ENCODE data around the gene SLC25A15. TPM values are rescaled to one million over a fixed set of nuclear protein-coding genes. Genes with fewer than 3 reads are reported as not detected.
A peak's percentile ranks its signal among the peaks of the same experiment; 100 is the strongest.

Gene SLC25A15
- total RNA-seq, 1 donor from 2014 or later, result 5.8 TPM

DNA sequence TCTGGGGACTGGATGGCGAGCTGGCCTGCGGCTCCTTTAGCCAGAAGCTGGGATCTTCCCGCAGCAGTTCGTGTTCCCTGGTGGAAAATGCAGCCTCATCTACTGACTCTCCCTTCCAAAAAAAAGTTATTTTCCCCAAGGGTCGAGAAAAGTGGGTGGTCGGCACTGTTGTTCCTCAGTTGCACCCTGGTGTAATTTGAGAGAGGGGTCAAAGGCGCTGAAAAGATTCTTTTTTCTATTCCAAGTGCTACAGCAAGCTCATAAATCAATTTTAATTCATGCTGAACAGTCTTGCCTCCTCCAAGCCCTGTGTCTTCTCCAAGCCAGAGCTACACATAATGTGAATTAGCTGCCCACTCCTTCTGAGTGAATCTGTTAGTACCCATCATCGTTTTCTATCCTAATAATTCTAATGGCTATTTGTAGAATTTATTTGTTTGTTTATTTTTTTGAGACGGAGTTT is 774 bp downstream of the SLC25A15 start:
- H3K4me3 ChIP-seq, result peak overlapping the region; percentile 69
- H3K27ac ChIP-seq, result peak overlapping the region; percentile 83
- ATAC-seq, result no peak
- TF ChIP-seq, protein P1, sequence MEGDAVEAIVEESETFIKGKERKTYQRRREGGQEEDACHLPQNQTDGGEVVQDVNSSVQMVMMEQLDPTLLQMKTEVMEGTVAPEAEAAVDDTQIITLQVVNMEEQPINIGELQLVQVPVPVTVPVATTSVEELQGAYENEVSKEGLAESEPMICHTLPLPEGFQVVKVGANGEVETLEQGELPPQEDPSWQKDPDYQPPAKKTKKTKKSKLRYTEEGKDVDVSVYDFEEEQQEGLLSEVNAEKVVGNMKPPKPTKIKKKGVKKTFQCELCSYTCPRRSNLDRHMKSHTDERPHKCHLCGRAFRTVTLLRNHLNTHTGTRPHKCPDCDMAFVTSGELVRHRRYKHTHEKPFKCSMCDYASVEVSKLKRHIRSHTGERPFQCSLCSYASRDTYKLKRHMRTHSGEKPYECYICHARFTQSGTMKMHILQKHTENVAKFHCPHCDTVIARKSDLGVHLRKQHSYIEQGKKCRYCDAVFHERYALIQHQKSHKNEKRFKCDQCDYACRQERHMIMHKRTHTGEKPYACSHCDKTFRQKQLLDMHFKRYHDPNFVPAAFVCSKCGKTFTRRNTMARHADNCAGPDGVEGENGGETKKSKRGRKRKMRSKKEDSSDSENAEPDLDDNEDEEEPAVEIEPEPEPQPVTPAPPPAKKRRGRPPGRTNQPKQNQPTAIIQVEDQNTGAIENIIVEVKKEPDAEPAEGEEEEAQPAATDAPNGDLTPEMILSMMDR (IDR thresholded peaks at IDR 0.05), result no peak
- H3K4me1 ChIP-seq, result peaks cover 10% of the 10 kb centered on the region
- intact Hi-C loops (cut with DNase I), result no loop called here
- no peak for DNase-seq
- no peaks in the 10 kb centered on the region for H3K27me3 ChIP-seq
- H3K9me3 ChIP-seq, result no peaks in the 10 kb centered on the region
- H3K36me3 ChIP-seq, result no peaks in the 10 kb centered on the region

DNA sequence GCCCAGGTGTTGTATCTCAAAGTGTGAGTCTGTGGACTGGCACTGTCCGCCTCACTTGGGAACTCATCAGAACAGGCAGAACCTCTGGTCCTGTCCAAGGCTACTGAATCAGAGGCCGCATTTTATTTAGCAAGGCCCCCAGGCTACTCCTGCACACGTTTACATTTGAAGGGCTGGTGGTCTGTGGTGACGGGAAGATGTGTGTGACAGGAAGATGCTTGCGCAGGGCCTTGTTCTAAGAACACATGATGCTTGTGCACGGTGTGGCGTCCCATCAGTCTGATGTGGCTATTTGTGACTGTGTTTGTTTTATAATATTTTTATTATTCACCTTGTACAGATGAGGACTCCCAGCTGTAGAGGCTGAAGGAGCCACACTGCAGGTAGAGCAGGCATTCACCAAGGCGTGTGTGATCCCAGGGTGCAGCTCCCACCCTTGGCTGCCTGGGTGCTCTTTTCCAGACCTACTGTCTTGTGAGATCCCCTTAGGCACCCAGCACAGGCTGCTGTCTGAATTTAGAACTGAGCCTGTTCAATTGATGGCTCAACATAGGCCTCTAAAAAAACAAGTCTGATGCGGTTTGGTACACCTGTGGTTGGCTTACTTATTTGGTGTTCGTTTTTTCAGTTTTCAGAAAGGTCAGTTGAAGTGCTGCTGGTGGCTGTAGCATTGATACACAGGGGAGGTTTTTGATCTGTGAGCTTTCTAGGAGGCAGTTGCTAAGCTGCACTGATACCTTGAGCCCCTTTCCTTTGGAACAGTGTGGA is 3.1 kb downstream of the SLC25A15 start:
- intact Hi-C loops (cut with DNase I), result no loop called here
- Histone ChIP-seq H3K4me1 (peaks cover 10% of the 10 kb centered on the region), H3K27ac (no peak overlapping the region), H3K4me3 (no peak overlapping the region), H3K36me3 (no peaks in the 10 kb centered on the region), H3K27me3 (no peaks in the 10 kb centered on the region), H3K9me3 (no peaks in the 10 kb centered on the region)
- TF ChIP-seq, protein P1 (IDR thresholded peaks at IDR 0.05), result no peak
- no peak for DNase-seq
- no peak for ATAC-seq

DNA sequence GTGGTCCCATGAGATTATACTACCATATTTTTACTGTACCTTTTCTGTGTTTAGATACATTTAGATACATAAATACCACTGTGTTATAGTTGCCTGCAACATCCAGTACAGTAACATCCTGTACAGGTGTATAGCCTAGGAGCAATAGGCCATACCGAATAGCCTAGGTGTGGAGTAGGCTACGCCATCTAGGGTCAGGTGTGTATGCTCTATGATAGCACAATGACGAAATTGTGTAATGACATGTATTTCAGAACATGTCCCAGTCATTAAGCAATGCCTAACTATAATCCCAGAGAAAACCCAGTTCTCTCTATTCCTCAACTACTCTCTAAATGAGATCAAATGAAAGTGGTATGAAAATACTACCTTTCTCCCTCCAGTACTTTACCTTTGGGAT is 3.9 kb downstream of the SLC25A15 start:
- DNase-seq (no peak), ATAC-seq (no peak)
- H3K27ac ChIP-seq, result no peak overlapping the region
- intact Hi-C loops (cut with DNase I), result no loop called here
- H3K4me1 ChIP-seq, result peaks cover 7% of the 10 kb centered on the region
- no peaks in the 10 kb centered on the region for H3K27me3 ChIP-seq
- H3K4me3 ChIP-seq, result no peak overlapping the region
- no peaks in the 10 kb centered on the region for H3K36me3 ChIP-seq
- H3K9me3 ChIP-seq, result no peaks in the 10 kb centered on the region
- TF ChIP-seq, protein P1 (IDR thresholded peaks at IDR 0.05), result no peak

DNA sequence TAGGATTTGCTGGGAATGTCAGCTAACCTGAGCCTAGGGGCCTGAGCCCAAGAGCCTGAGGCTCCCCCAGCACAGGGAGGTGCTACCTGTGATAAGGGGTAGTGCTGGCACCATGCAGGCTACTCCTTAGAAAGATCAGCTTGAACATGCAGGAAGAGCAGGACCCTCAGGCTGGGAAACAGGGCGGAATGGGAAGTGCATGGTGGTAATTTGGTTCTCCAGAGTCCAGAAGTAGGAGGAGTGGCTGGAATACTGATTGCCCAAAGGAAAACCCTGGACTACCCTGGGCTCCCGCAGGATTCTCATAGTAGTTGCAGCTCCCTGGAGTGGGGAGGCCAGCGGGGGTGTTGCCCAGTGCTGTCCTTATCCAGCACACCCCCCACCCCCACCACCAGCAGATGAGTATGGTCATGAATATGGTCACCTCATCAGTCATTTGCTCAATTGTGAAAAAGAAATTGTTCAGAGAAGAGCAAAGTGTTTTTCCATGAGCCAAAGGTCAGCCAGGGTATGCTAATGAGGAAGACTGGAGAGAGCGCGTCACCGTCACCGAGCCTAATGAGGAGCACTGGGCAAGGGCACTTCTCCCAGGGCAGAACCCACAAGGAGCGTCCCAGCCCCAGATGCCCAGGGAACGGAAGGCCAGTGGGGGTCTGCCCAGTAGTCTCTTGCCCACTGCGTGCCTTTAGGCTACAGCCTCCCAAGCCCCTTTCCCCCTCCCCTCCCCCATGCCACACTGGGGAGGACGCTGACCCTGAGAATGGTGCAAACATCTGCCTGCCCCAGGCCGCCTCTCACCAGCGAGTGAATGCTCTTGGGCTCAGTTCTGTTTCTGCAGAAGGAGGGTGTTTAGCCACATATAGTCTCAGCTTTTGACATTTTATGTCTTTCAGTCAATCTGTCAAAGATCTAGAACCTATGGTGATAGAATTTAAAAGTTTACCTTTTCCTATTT is 5.3 kb downstream of the SLC25A15 start:
- H3K9me3 ChIP-seq, result no peaks in the 10 kb centered on the region
- no peaks in the 10 kb centered on the region for H3K27me3 ChIP-seq
- H3K4me1 ChIP-seq, result peaks cover 7% of the 10 kb centered on the region
- TF ChIP-seq, protein P1 (IDR thresholded peaks at IDR 0.05), result no peak
- H3K36me3 ChIP-seq, result no peaks in the 10 kb centered on the region
- H3K4me3 ChIP-seq, result no peak overlapping the region
- no peak for DNase-seq
- H3K27ac ChIP-seq, result no peak overlapping the region
- no peak for ATAC-seq
- intact Hi-C loops (cut with DNase I), result no loop called here

DNA sequence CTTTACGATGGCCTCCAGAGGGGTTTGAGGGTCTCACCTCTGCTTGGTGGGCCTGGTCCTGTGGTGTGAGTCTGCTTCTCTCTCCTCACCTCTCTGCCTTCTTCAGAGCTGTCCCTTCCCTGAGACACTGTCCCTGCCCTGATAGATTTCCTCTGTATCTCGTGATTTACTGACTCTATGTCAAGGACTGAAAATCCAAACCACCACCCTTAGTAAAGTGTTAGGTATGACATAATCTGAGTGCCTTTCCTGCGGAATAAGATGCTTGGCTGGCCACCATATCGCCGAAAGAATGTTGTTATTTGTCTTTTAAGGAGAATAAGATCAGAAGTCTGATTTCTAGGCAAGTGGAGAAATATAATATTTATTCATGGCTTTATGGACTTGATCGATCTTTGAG is 7.2 kb downstream of the SLC25A15 start:
- H3K4me1 ChIP-seq, result no peaks in the 10 kb centered on the region

More for the DNA sequence above, 7.2 kb downstream of the SLC25A15 start:
- ATAC-seq, result no peak
- Histone ChIP-seq H3K27me3 (no peaks in the 10 kb centered on the region), H3K4me3 (no peak overlapping the region), H3K27ac (no peak overlapping the region), H3K9me3 (no peaks in the 10 kb centered on the region), H3K36me3 (peaks cover 8% of the 10 kb centered on the region)
- intact Hi-C loops (cut with DNase I), result no loop called here
- DNase-seq, result no peak
- TF ChIP-seq, protein P1 (IDR thresholded peaks at IDR 0.05), result no peak
